Activated CD4-positive, alpha-beta memory T cell treated with anti-CD3 and anti-CD28 coated beads, Interleukin-2, amount 10 ng/mL, durations not matched to agents 7 days and 5 days (primary cell): ENCODE results near the gene ZBTB4. TPM values are rescaled to one million over a fixed set of nuclear protein-coding genes. Genes with fewer than 3 reads are reported as not detected.
"Not testable (repeated sequence)": the region's sequence is repeated elsewhere in the genome, so short reads cannot be mapped to it uniquely, and the experiment has no call there.

Experiments used
- CTCF ChIA-PET: fragments of 350-600 bp; sonication (Branson Sonifier 250); formaldehyde crosslinking; loops from one replicate; lab custom pipeline; 2021; ENCODE audit warnings: antibody characterized with exemption, inconsistent platforms; lab: Charles Lee
- POLR2A ChIA-PET: fragments of 350-600 bp; sonication (Branson Sonifier 250); formaldehyde crosslinking; loops from one replicate; lab custom pipeline; 2021; ENCODE audit warnings: antibody characterized with exemption; lab: Charles Lee
- DNase-seq: peaks from one replicate; pipeline ENCODE4 v3.0.0-alpha.2; 2020
- H3K27ac Mint-ChIP-seq: one replicate; pipeline ENCODE4 v1.8.0; 2021; ENCODE audit warnings: mild to moderate bottlenecking, mixed read lengths
- H3K27me3 Mint-ChIP-seq: one replicate; pipeline ENCODE4 v1.8.0; 2021; ENCODE audit warnings: mixed read lengths
- H3K36me3 Mint-ChIP-seq: one replicate; pipeline ENCODE4 v1.8.0; 2021; ENCODE audit warnings: low read depth, mixed read lengths
- H3K4me1 Mint-ChIP-seq: one replicate; pipeline ENCODE4 v1.8.0; 2021; ENCODE audit warnings: mixed read lengths
- H3K4me3 Mint-ChIP-seq: one replicate; pipeline ENCODE4 v1.8.0; 2021; ENCODE audit warnings: mild to moderate bottlenecking, mixed read lengths
- H3K9me3 Mint-ChIP-seq: one replicate; pipeline ENCODE4 v1.8.0; 2021; ENCODE audit warnings: mixed read lengths
- total RNA-seq, 2 experiments: library from RNA; stranded (reverse); gene quantifications; one replicate each; pipeline ENCODE4 v1.2.3, GENCODE V29; 2021

ZBTB4 gene
- total RNA-seq, 2 experiments from 2014 or later: 27.4 to 27.9 TPM

- no peak for DNase-seq
- H3K27me3 Mint-ChIP-seq: no peaks in the 10 kb centered on the region
- H3K36me3 Mint-ChIP-seq: peaks cover 63% of the 10 kb centered on the region
- CTCF ChIA-PET: no interaction called here
- H3K4me3 Mint-ChIP-seq: no peak overlapping the region
- POLR2A ChIA-PET: interaction anchor here (1.4 kb wide), 1 partner anchor 71 kb away, joined by 3 read pairs; no protein-coding TSS in a partner anchor
- no peaks in the 10 kb centered on the region for H3K9me3 Mint-ChIP-seq
- H3K27ac Mint-ChIP-seq: no peak overlapping the region
- peaks cover 68% of the 10 kb centered on the region for H3K4me1 Mint-ChIP-seq
Measured at GRCh38 chr17:7490144-7490543, 10.7 kb upstream of the ZBTB4 start.

DNA sequence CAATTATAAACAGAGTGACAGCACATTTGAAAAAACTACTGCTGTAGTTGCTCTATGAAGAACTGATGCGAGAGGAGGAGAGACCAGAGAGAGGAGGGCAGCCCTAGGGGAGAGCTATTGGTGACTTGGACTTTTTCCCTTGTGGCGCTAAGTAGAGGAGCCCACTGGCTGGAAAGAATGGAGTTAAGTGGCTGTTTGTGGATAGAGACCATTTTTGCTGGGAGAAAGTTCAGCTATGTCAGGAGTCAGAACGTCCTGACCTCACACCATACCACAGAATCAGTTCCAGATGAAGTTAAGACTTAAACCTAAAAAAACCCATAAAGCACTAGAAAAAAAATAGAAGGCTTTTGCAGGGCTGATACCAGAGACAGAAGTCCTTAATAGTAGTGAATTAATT, 6.8 kb upstream of the ZBTB4 start:
- peaks cover 49% of the 10 kb centered on the region for H3K36me3 Mint-ChIP-seq
- CTCF ChIA-PET: interaction anchor here (1.3 to 5.7 kb wide), 6 partner anchors 24 to 130 kb away, joined by 3 to 47 read pairs (median 6); partner anchors contain the start of gene TMEM102
- no peaks in the 10 kb centered on the region for H3K9me3 Mint-ChIP-seq
- peaks cover 67% of the 10 kb centered on the region for H3K4me1 Mint-ChIP-seq
- POLR2A ChIA-PET: interaction anchor here (0.7 to 13.0 kb wide), 16 partner anchors 8 to 200 kb away, joined by 3 to 232 read pairs (median 6); partner anchors contain the start of genes CHRNB1, FGF11, MPDU1 and SENP3
- peak overlapping the region; percentile 62 for H3K27ac Mint-ChIP-seq
- peak overlapping the region; percentile 87 for H3K4me3 Mint-ChIP-seq
- no peaks in the 10 kb centered on the region for H3K27me3 Mint-ChIP-seq
- no peak for DNase-seq

DNA sequence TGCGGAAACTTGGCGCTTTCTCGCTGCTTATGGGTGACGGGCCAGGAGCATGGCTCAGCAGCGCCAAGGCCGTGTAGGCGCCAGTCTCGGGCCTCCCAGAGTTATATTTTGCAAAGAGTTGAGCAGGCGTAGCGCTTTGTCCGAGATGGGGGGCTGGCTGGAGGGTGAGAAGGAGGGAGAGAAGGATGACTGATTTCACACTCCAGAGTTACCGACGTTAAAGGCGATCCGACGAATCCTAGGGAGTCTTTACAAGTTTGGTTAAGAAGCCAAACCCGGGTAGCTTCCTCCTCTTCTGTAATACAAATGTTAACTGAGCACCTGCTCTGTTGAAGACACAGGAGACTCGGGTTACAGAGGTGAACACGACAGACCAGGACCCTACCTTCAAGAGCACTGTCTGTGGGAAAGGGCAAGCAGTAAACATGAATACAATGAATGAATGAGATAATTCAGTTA, 5.5 kb upstream of the ZBTB4 start:
- no peaks in the 10 kb centered on the region for H3K27me3 Mint-ChIP-seq
- peaks cover 66% of the 10 kb centered on the region for H3K4me1 Mint-ChIP-seq
- H3K9me3 Mint-ChIP-seq: no peaks in the 10 kb centered on the region
- H3K36me3 Mint-ChIP-seq: peaks cover 42% of the 10 kb centered on the region
- H3K4me3 Mint-ChIP-seq: peak overlapping the region; percentile 87
- POLR2A ChIA-PET: interaction anchor here (0.8 to 13.0 kb wide), 42 partner anchors 9 to 735 kb away, joined by 3 to 232 read pairs (median 6); partner anchors contain the start of genes ACAP1, CD68, CHRNB1 and FGF11
- no peak for DNase-seq
- peak overlapping the region; percentile 98 for H3K27ac Mint-ChIP-seq
- CTCF ChIA-PET: interaction anchor here (0.6 to 5.7 kb wide), 10 partner anchors 8 to 129 kb away, joined by 3 to 47 read pairs (median 4); partner anchors contain the start of genes MPDU1 and TMEM102

GRCh38 chr17:7484067-7484918, 4.9 kb upstream of the ZBTB4 start, which contains the start of gene POLR2A:
Gene POLR2A, plus strand, starts transcription at chr17:7484366.
- DNase-seq: peak; percentile 97
- ChIA-PET POLR2A (interaction anchor here (0.7 to 13.0 kb wide), 48 partner anchors 8 to 736 kb away, joined by 3 to 232 read pairs (median 4); partner anchors contain the start of genes ACAP1, CD68, CHRNB1 and FGF11), CTCF (interaction anchor here (0.6 to 5.7 kb wide), 4 partner anchors 8 to 136 kb away, joined by 3 to 47 read pairs (median 4); partner anchors contain the start of gene TMEM102)
- Mint-ChIP-seq H3K4me3 (peak within 1 kb of the TSS; percentile 87), H3K36me3 (peaks cover 39% of the 10 kb centered on the region), H3K4me1 (peaks cover 66% of the 10 kb centered on the region), H3K27ac (peak within 1 kb of the TSS; percentile 98), H3K9me3 (no peaks in the 10 kb centered on the region), H3K27me3 (no peaks in the 10 kb centered on the region)

DNA sequence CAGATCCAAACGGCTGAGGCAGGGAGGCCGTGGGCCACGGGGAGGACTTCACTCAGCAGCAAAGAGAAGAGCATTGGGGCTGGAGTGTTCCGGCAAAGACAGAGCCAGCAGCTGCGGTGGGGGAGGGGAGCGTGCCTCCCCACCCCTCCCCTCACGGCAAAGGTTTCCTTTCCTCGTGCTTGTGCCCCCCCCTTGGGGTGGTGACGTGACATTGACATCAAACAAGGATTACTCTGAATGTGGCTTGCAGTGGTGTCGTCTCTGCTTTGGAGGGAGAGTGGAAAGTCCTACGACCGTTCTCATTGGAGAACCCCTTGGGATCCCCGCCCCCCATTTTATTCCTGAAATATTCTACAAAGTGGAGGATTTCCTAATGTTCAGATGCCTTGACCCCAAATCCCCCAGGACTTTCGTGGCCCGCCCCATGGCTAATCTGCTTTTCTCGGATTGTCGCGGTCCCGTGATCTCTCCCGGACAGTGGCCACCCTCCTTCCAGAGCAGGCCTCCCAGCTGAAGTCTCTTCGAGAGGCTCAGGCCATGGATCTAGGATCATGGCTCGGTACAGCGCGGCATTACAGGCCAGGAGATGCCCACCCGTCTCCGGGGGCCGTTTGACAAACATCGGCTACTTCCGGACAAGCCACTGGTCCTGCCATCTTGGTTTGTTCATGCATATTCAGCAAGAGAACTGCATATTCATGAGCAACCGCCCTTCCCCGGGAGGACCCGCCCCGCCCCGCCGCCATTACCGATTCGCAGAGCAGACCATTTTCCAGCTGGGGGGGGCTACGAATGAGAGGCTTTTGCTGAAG, 4.0 kb upstream of the ZBTB4 start:
- ChIA-PET CTCF (interaction anchor here (0.6 to 5.7 kb wide), 2 partner anchors 47 to 137 kb away, joined by 3 to 47 read pairs; partner anchors contain the start of gene TMEM102), POLR2A (interaction anchor here (0.7 to 13.0 kb wide), 41 partner anchors 8 to 737 kb away, joined by 3 to 232 read pairs (median 4); partner anchors contain the start of genes ACAP1, CHRNB1, FGF11 and FXR2)
- Mint-ChIP-seq H3K36me3 (peaks cover 35% of the 10 kb centered on the region), H3K9me3 (no peaks in the 10 kb centered on the region), H3K4me1 (peaks cover 62% of the 10 kb centered on the region), H3K4me3 (peak overlapping the region; percentile 87), H3K27me3 (no peaks in the 10 kb centered on the region), H3K27ac (peak overlapping the region; percentile 98)
- peak; percentile 96 for DNase-seq

DNA sequence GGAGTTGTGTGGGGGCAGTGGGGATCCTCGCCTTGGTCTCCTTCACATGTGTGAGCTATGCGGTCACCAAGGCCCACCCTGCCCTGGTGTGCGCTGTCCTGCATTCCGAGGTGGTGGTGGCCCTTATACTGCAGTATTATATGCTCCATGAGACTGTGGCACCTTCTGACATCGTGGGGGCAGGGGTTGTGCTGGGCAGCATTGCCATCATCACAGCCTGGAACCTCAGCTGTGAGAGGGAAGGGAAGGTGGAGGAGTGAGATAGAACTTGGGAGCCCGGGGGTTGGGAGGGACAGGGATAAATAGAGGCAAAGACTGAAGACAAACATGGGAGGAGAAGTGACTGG, 3.3 kb upstream of the ZBTB4 start:
- H3K9me3 Mint-ChIP-seq, CTCF ChIA-PET, DNase-seq, H3K27me3 Mint-ChIP-seq: not testable (repeated sequence)
- POLR2A ChIA-PET: interaction anchor here (0.9 to 13.0 kb wide), 10 partner anchors 13 to 447 kb away, joined by 3 to 232 read pairs (median 24); partner anchors contain the start of genes CHRNB1, FGF11, SLC16A13 and TMEM102
- peak overlapping the region; percentile 87 for H3K4me3 Mint-ChIP-seq
- H3K4me1 Mint-ChIP-seq: peaks cover 65% of the 10 kb centered on the region
- peak overlapping the region; percentile 98 for H3K27ac Mint-ChIP-seq
- peaks cover 34% of the 10 kb centered on the region for H3K36me3 Mint-ChIP-seq

GRCh38 chr17:7481842-7482741, 2.7 kb upstream of the ZBTB4 start:
- peaks cover 64% of the 10 kb centered on the region for H3K4me1 Mint-ChIP-seq
- H3K27me3 Mint-ChIP-seq, DNase-seq, CTCF ChIA-PET, H3K9me3 Mint-ChIP-seq: not testable (repeated sequence)
- POLR2A ChIA-PET: interaction anchor here (0.9 to 13.0 kb wide), 6 partner anchors 21 to 205 kb away, joined by 3 to 232 read pairs (median 31); partner anchors contain the start of genes CHRNB1, FGF11, TMEM102 and TP53
- peaks cover 28% of the 10 kb centered on the region for H3K36me3 Mint-ChIP-seq
- peak overlapping the region; percentile 98 for H3K27ac Mint-ChIP-seq
- H3K4me3 Mint-ChIP-seq: peak overlapping the region; percentile 87

DNA sequence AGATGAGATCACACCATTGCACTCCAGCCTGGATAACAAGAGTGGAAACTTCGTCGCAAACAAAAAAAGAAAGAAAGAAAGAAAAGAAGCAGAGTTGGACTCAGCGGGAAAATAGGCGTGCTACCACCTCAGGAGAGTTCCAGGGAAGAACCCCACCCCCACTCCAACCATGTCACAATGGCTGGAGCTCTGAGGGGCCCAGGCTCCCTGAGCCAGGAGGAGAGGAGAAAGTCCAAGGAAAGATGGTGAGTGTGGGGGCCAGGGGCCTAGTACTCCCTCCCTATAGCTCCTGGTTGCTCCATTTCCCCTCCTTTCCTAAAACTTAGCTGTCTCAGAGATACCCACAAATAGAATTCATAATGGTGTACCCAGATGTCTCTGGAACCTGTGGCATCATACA, 1.8 kb upstream of the ZBTB4 start, which contains the start of gene SLC35G6:
TSS of gene SLC35G6 (plus strand) at position 172 of the 400 bp plus-strand sequence. CDS start at position 243, 71 bp downstream.
- DNase-seq, H3K9me3 Mint-ChIP-seq, H3K27me3 Mint-ChIP-seq: not testable (repeated sequence)
- H3K4me1 Mint-ChIP-seq: peaks cover 64% of the 10 kb centered on the region
- ChIA-PET POLR2A (interaction anchor here (1.0 to 13.0 kb wide), 4 partner anchors 25 to 206 kb away, joined by 3 to 232 read pairs (median 31); partner anchors contain the start of genes CHRNB1, FGF11, TMEM102 and TP53), CTCF (interaction anchor here (2.7 kb wide), 1 partner anchor 45 kb away, joined by 14 read pairs; no protein-coding TSS in a partner anchor)
- peak within 1 kb of the TSS; percentile 98 for H3K27ac Mint-ChIP-seq
- H3K36me3 Mint-ChIP-seq: peaks cover 24% of the 10 kb centered on the region
- peak within 1 kb of the TSS; percentile 88 for H3K4me3 Mint-ChIP-seq

DNA sequence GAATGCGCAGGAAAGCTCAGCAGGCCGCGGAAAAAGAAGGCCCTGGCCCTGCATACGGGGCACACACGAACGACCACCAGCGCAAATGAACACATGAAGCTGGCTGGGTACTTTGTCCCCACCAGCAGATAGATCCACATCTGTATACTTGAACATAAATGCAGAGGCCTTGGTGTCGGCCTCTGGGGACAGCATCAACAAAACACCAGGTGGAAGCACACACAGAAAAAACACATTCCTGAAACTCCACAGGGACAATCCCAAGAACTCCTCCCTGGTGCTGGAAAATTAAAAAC, 606 bp upstream of the ZBTB4 start:
- peaks cover 61% of the 10 kb centered on the region for H3K4me1 Mint-ChIP-seq
- no peaks in the 10 kb centered on the region for H3K9me3 Mint-ChIP-seq
- no peak for DNase-seq
- CTCF ChIA-PET: interaction anchor here (1.8 to 2.7 kb wide), 3 partner anchors 36 to 124 kb away, joined by 4 to 14 read pairs (median 6); no protein-coding TSS in a partner anchor
- H3K27me3 Mint-ChIP-seq: no peaks in the 10 kb centered on the region
- H3K4me3 Mint-ChIP-seq: peak overlapping the region; percentile 88
- POLR2A ChIA-PET: interaction anchor here (0.7 to 13.0 kb wide), 13 partner anchors 10 to 354 kb away, joined by 3 to 232 read pairs (median 6); partner anchors contain the start of genes ACAP1, CHRNB1, FGF11 and TMEM102
- peak overlapping the region; percentile 77 for H3K27ac Mint-ChIP-seq
- peaks cover 15% of the 10 kb centered on the region for H3K36me3 Mint-ChIP-seq

GRCh38 chr17:7478276-7479212, 887 bp downstream of the ZBTB4 start:
- Mint-ChIP-seq H3K9me3 (no peaks in the 10 kb centered on the region), H3K27ac (peak overlapping the region; percentile 83), H3K27me3 (no peaks in the 10 kb centered on the region), H3K4me1 (peaks cover 59% of the 10 kb centered on the region), H3K36me3 (peaks cover 9% of the 10 kb centered on the region), H3K4me3 (peak overlapping the region; percentile 86)
- peak; percentile 71 for DNase-seq
- POLR2A ChIA-PET: interaction anchor here (0.6 to 13.0 kb wide), 14 partner anchors 9 to 208 kb away, joined by 3 to 232 read pairs (median 6); partner anchors contain the start of genes ACAP1, CD68, CHRNB1 and FGF11
- CTCF ChIA-PET: interaction anchor here (0.6 to 2.7 kb wide), 6 partner anchors 35 to 122 kb away, joined by 3 to 14 read pairs (median 5); partner anchors contain the start of genes SENP3 and TMEM102
